ENCODE measurements around the gene ACO2.

DNA sequence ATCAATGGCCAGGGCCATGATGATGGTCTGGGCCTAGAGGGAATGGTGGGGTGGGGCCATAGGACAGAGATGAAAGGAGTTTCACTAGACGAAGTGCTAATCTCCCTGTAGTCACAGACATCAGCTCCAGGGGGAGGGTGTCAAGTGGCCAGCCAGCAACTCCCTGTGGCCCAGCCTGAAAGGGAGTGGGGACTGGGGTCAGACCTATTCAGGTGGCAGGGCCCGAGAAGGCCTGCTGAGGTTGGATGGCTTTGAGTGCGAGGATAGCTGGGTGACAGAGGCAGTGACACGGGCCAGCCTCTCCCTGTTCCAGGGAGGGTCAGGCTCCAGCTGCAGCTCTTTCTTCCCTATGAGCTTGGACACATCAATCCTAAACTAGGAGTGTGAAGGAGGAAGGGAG is 33.4 kb upstream of the ACO2 start:
- TF ChIP-seq, protein P1, sequence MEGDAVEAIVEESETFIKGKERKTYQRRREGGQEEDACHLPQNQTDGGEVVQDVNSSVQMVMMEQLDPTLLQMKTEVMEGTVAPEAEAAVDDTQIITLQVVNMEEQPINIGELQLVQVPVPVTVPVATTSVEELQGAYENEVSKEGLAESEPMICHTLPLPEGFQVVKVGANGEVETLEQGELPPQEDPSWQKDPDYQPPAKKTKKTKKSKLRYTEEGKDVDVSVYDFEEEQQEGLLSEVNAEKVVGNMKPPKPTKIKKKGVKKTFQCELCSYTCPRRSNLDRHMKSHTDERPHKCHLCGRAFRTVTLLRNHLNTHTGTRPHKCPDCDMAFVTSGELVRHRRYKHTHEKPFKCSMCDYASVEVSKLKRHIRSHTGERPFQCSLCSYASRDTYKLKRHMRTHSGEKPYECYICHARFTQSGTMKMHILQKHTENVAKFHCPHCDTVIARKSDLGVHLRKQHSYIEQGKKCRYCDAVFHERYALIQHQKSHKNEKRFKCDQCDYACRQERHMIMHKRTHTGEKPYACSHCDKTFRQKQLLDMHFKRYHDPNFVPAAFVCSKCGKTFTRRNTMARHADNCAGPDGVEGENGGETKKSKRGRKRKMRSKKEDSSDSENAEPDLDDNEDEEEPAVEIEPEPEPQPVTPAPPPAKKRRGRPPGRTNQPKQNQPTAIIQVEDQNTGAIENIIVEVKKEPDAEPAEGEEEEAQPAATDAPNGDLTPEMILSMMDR (conservative IDR thresholded peaks at IDR 0.05), result no peak
- no peak for TF ChIP-seq ZFX (IDR thresholded peaks at IDR 0.05)

All from C4-2B (cell line).